PFSK-1 (cell line): ENCODE results near the gene ATRNL1.

ENCODE experiments used
- FOXP2 ChIP-seq: optimal IDR thresholded peaks from 2 replicates; pipeline ENCODE3; 2011; ENCODE audit warnings: borderline replicate concordance, control low read depth, inconsistent platforms; ENCODE audit not compliant: insufficient read depth; ENCODE audit errors: extremely low read length, extremely low read depth
- POLR2AphosphoS5 ChIP-seq: IDR thresholded peaks from 2 replicates; pipeline ENCODE4 v1.6.1; 2012; ENCODE audit warnings: low read depth, mild to moderate bottlenecking, control low read depth, low read length, moderate library complexity
- SIN3A ChIP-seq: IDR thresholded peaks from 2 replicates; pipeline ENCODE4 v1.6.1; 2012; ENCODE audit warnings: mild to moderate bottlenecking, low read length, moderate library complexity, borderline replicate concordance; ENCODE audit not compliant: insufficient read depth
- TAF1 ChIP-seq: IDR thresholded peaks from 2 replicates; pipeline ENCODE4 v1.6.1; 2012; ENCODE audit warnings: low read length, control low read depth, borderline replicate concordance; ENCODE audit not compliant: insufficient read depth
- TF ChIP-seq, protein P1 (sequence below), 2 experiments: IDR thresholded peaks; 2 replicates each; pipeline versions ENCODE4 v1.6.1 to v1.8.0; 2011 to 2012; ENCODE audit warnings: low read depth in 2 of 2, low read length in 2 of 2, control low read depth in 1 of 2, inconsistent platforms in 1 of 2, mild to moderate bottlenecking in 1 of 2, moderate library complexity in 1 of 2; ENCODE audit not compliant: insufficient read depth in 1 of 2

The ATRNL1 gene

DNA sequence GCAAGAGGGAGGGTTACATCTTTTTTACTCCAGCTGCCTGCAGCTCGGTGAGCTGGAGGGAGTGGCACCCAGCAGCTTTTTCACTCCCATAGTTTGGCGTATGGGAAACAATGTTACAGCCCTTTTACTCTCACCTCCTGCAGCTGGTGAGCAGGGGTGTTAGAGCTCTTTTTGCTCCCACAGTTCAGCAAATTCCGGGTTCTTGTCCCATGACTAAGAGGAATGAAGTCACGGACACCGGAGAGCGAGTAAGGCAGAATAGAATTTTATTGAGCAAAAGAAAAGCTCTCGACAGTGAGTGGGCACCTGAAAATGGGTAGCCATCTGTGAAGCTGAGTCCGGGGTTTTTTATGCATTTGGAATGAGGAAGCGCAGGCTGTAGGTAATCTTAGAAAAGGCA lies 733.2 kb downstream of the ATRNL1 start:
- TF ChIP-seq, protein P1, sequence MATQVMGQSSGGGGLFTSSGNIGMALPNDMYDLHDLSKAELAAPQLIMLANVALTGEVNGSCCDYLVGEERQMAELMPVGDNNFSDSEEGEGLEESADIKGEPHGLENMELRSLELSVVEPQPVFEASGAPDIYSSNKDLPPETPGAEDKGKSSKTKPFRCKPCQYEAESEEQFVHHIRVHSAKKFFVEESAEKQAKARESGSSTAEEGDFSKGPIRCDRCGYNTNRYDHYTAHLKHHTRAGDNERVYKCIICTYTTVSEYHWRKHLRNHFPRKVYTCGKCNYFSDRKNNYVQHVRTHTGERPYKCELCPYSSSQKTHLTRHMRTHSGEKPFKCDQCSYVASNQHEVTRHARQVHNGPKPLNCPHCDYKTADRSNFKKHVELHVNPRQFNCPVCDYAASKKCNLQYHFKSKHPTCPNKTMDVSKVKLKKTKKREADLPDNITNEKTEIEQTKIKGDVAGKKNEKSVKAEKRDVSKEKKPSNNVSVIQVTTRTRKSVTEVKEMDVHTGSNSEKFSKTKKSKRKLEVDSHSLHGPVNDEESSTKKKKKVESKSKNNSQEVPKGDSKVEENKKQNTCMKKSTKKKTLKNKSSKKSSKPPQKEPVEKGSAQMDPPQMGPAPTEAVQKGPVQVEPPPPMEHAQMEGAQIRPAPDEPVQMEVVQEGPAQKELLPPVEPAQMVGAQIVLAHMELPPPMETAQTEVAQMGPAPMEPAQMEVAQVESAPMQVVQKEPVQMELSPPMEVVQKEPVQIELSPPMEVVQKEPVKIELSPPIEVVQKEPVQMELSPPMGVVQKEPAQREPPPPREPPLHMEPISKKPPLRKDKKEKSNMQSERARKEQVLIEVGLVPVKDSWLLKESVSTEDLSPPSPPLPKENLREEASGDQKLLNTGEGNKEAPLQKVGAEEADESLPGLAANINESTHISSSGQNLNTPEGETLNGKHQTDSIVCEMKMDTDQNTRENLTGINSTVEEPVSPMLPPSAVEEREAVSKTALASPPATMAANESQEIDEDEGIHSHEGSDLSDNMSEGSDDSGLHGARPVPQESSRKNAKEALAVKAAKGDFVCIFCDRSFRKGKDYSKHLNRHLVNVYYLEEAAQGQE (IDR thresholded peaks at IDR 0.05; ENCODE audit: insufficient read depth in 1 of 2, low read depth in 2 of 2, low read length in 2 of 2) = no peak
- TF ChIP-seq FOXP2 = no peak
- no peak for TF ChIP-seq TAF1
- TF ChIP-seq POLR2AphosphoS5 = no peak
- TF ChIP-seq SIN3A = no peak

DNA sequence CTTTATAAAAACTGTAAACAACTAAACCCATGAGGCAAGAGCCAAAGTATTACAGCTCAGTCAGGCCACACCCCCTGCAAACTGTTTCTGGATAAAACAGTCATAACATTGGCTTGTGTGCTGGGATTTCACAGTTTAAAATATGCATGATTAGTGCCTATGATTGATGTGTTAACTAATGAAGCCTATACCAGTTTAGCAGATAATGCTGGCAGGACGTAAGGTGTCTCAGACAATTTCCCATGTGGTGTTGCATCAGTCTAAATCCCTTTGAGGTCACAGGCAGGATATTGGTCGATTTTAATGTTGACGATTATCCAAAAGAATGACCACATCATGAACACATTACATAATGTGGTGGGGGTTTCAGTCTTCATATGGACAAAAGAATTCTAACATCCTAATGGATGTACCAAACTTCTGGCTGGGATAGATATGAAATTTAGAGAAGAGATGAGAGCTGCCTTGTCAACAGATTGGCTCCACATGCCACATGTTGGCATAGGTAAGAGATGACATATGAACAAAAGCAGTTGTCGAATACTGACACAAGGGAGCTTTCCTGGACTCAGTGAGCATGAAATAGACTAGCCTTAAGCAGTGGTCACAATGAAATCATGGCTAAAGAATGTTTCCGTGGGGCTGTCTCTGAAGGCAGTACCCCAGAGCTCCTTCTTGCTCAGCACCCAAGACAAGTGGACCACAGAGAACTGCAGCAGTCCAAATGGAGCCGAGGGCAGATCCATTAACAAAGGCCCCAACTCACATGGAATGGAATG lies 734.3 kb downstream of the ATRNL1 start:
- TF ChIP-seq, protein P1 (IDR thresholded peaks at IDR 0.05; ENCODE audit: insufficient read depth in 1 of 2, low read depth in 2 of 2, low read length in 2 of 2) = no peak
- TF ChIP-seq POLR2AphosphoS5 (no peak), TAF1 (no peak), FOXP2 (no peak), SIN3A (no peak)

DNA sequence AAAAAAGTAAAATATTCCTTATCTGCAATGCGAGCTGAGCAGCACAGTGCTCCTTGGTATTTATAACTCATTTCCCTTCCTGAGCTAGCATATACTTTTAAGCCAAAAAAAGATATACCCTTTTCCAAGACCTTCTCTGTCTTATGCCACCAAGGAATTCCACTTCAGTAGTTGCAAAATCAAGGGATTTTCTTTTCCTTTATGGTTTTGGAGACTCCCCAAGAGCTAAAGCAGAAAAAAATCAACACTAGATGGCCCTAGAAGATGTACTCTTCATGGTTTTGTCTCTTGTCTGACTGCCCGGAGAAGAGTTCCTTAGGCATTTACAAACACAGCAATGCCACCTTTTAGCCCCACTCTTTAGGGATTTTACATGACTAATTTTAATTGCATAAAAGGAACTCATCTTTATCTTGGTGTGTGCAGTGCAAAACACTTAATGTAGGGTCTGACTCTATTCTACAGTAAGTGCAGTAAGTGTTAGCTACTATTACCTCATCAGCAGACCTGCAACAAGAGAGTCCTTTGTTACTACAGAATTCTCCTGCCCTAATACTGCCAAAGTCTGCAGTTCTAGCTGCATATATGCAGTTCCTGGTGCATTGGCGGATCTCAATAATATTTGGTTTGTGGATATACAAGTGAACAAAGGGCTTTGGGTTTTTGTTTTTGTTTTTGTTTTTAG lies 736.5 kb downstream of the ATRNL1 start:
- no peak for TF ChIP-seq POLR2AphosphoS5
- no peak for TF ChIP-seq SIN3A
- TF ChIP-seq FOXP2 = no peak

DNA sequence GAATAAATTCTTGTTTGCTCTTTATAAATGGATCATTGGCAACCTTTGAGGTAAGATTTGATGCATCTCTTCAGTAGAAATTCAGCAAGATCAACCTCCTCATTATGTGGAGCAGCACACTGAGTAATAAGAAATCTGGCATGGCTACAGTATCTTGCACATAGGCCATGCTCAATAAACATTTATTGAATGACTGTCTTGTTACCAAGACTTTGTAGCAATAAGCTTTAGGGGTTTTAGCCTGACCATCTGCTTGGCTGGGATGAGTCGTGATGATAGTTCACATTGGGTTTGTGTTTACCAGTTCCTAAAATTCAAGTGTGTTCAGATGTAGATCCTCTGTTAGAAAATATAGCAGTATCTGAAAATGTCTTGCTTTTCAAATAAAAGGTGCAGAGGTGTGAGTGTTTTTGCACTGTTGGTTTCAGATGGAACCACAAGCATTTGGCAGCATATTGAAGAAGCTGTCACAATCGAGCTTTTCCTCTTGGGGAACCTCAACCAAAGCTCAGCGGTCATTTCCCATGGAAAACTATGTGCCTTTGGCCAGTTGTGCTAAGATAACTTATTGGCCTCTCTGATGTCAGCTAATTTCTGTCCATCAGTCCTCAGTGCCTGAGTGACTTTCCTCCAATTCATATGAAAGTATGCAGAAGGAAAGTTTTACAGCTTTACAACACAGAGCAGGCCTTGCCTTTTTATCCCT lies 737.3 kb downstream of the ATRNL1 start:
- TF ChIP-seq TAF1 (no peak), SIN3A (no peak), FOXP2 (no peak), POLR2AphosphoS5 (no peak)
- TF ChIP-seq, protein P1 (IDR thresholded peaks at IDR 0.05; ENCODE audit: insufficient read depth in 1 of 2, low read depth in 2 of 2, low read length in 2 of 2) = no peak

DNA sequence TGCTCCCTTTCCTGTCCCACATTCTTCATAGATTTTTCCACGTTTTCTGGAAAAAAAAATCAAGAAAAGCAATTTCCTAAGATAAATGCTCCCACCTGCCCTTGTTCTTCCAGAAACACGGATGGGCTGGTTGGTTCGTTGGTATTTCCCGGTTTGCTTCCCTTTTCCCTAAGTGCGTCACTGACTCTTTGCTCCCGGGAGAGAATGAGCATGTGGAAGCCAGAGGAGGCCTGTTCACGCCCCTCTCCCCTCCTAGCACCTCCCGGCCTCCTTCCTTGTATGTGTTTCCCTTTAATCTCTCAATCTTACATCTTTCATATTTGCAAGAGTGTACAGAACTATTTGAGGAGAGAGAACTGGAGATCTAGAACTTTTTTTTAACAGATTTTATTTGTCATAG lies 737.9 kb downstream of the ATRNL1 start:
- TF ChIP-seq FOXP2 (no peak), POLR2AphosphoS5 (no peak), SIN3A (no peak), TAF1 (no peak)
- TF ChIP-seq, protein P1 (IDR thresholded peaks at IDR 0.05; ENCODE audit: insufficient read depth in 1 of 2, low read depth in 2 of 2, low read length in 2 of 2) = no peak
